ENCODE results near the gene RAF1.
A peak's percentile ranks its signal among the peaks of the same experiment; 100 is the strongest.
"Not testable (repeated sequence)": the region's sequence is repeated elsewhere in the genome, so short reads cannot be mapped to it uniquely, and the experiment has no call there.

Gene RAF1

GRCh38 chr3:12705981-12706380 is 42.1 kb upstream of the RAF1 start:
- DNase-seq (ENCODE audit: extremely low read depth, low read depth), result peak; percentile 34

GRCh38 chr3:12705374-12705926 is 41.5 kb upstream of the RAF1 start:
- TF ChIP-seq, protein P1, sequence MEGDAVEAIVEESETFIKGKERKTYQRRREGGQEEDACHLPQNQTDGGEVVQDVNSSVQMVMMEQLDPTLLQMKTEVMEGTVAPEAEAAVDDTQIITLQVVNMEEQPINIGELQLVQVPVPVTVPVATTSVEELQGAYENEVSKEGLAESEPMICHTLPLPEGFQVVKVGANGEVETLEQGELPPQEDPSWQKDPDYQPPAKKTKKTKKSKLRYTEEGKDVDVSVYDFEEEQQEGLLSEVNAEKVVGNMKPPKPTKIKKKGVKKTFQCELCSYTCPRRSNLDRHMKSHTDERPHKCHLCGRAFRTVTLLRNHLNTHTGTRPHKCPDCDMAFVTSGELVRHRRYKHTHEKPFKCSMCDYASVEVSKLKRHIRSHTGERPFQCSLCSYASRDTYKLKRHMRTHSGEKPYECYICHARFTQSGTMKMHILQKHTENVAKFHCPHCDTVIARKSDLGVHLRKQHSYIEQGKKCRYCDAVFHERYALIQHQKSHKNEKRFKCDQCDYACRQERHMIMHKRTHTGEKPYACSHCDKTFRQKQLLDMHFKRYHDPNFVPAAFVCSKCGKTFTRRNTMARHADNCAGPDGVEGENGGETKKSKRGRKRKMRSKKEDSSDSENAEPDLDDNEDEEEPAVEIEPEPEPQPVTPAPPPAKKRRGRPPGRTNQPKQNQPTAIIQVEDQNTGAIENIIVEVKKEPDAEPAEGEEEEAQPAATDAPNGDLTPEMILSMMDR (IDR thresholded peaks at IDR 0.05; ENCODE audit: low read depth, low read length), result no peak

More at GRCh38 chr3:12705981-12706380, 42.1 kb upstream of the RAF1 start:
- TF ChIP-seq, protein P1 (IDR thresholded peaks at IDR 0.05; ENCODE audit: low read depth, low read length), result no peak

DNA sequence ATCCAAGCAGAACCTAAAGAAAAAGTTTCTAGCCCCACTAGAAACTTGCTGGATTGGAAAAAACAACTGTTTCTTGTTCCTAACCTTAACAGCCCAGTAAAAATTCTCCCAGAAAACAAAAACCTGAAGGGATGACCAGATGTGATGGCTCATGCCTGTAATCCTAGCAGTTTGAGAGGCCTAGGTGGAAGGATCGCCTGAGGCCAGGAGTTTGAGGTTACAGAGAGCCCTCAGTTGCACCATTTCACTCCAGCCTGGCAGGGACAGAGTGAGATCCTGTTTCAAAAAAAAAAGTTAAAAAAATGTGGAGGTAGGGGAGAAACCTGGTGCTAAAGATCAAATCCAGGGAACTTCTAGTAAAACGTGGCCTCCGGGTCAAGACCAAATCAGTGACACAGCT is 38.6 kb upstream of the RAF1 start:
- TF ChIP-seq, protein P1 (IDR thresholded peaks at IDR 0.05; ENCODE audit: low read depth, low read length), result no peak
- no peak for DNase-seq (ENCODE audit: extremely low read depth, low read depth)

More at GRCh38 chr3:12705374-12705926, 41.5 kb upstream of the RAF1 start:
- DNase-seq (ENCODE audit: extremely low read depth, low read depth), result no peak

- DNase-seq (ENCODE audit: extremely low read depth, low read depth), result not testable (repeated sequence)
Measured at GRCh38 chr3:12701601-12702000, 37.7 kb upstream of the RAF1 start.

- no peak for DNase-seq (ENCODE audit: extremely low read depth, low read depth)
- TF ChIP-seq, protein P1 (IDR thresholded peaks at IDR 0.05; ENCODE audit: low read depth, low read length), result no peak
Measured at GRCh38 chr3:12700800-12701199, 36.9 kb upstream of the RAF1 start.

GRCh38 chr3:12695916-12696315 is 32.0 kb upstream of the RAF1 start:
- TF ChIP-seq, protein P1 (IDR thresholded peaks at IDR 0.05; ENCODE audit: low read depth, low read length), result no peak
- no peak for DNase-seq (ENCODE audit: extremely low read depth, low read depth)

DNA sequence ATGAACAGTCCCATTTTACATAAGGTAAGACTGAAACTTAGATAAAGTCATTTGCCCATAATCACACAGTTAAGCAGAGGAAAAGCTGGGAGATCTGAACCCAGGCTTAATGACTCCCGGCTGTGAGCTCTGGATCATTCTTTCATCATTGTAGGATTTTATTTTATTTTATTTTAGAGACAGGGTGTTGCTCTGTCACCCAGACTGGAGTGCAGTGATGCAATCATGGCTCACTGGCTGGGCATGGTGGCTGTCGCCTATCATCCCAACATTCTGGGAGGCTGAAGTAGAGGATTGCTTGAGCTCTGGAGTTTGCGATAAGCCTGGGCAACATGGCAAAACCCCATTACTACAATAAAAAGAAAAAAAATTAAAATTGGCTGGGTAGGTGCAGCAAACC is 31.2 kb upstream of the RAF1 start:
- no peak for DNase-seq (ENCODE audit: extremely low read depth, low read depth)
- TF ChIP-seq, protein P1 (IDR thresholded peaks at IDR 0.05; ENCODE audit: low read depth, low read length), result no peak

DNA sequence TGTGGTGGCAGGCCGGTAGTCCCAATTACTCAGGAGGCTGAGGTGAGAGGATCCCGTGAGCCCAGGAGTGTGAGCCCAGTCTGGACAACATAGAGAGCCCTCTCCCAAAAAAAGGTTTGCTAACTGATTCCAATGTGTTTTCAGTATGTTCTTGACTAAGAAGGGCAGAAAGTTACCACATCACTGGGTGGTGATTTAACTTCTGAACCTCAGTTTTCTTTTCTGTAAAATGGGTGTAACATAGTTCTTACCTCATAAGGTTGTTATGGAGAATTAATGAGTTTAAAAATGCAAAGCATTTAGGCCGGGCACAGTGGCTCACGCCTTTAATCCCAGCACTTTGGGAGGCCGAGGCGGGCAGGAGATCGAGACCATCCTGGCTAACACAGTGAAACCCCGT is 28.5 kb upstream of the RAF1 start:
- no peak for DNase-seq (ENCODE audit: extremely low read depth, low read depth)
- TF ChIP-seq, protein P1 (IDR thresholded peaks at IDR 0.05; ENCODE audit: low read depth, low read length), result no peak

Measured in AG09319 (cell line).